Activated CD4-positive, alpha-beta T cell treated with anti-CD3 and anti-CD28 coated beads, Interleukin-2, amount 10 ng/mL, durations not matched to agents 7 days and 5 days (primary cell): ENCODE data around the gene IL17RC. TPM values are rescaled to one million over a fixed set of nuclear protein-coding genes. Genes with fewer than 3 reads are reported as not detected.
"Not testable (repeated sequence)": the region's sequence is repeated elsewhere in the genome, so short reads cannot be mapped to it uniquely, and the experiment has no call there.

Source experiments
- CTCF ChIA-PET: fragments of 350-600 bp; sonication (Branson Sonifier 250); formaldehyde crosslinking; loops from one replicate; lab custom pipeline; 2021; ENCODE audit warnings: antibody characterized with exemption; lab: Charles Lee
- POLR2A ChIA-PET: fragments of 350-600 bp; sonication (Branson Sonifier 250); formaldehyde crosslinking; loops from one replicate; lab custom pipeline; 2021; ENCODE audit warnings: antibody characterized with exemption; lab: Charles Lee
- DNase-seq: peaks from one replicate; pipeline ENCODE4 v3.0.0-alpha.2; 2020
- H3K27ac Mint-ChIP-seq: one replicate; pipeline ENCODE4 v1.8.0; 2021; ENCODE audit warnings: mild to moderate bottlenecking, moderate library complexity, mixed read lengths
- H3K27me3 Mint-ChIP-seq: one replicate; pipeline ENCODE4 v1.8.0; 2021; ENCODE audit warnings: mixed read lengths
- H3K36me3 Mint-ChIP-seq: one replicate; pipeline ENCODE4 v1.8.0; 2021; ENCODE audit warnings: low read depth, mixed read lengths
- H3K4me1 Mint-ChIP-seq: one replicate; pipeline ENCODE4 v1.8.0; 2021; ENCODE audit warnings: mixed read lengths
- H3K4me3 Mint-ChIP-seq: one replicate; pipeline ENCODE4 v1.8.0; 2021; ENCODE audit warnings: mild to moderate bottlenecking, moderate library complexity, mixed read lengths
- H3K9me3 Mint-ChIP-seq: one replicate; pipeline ENCODE4 v1.8.0; 2021; ENCODE audit warnings: mixed read lengths
- total RNA-seq, 2 experiments: library from RNA; stranded (reverse); gene quantifications; one replicate each; pipeline ENCODE4 v1.2.3, GENCODE V29; 2021

IL17RC gene
- total RNA-seq, 2 experiments from 2014 or later = 0.32 to 0.52 TPM

DNA sequence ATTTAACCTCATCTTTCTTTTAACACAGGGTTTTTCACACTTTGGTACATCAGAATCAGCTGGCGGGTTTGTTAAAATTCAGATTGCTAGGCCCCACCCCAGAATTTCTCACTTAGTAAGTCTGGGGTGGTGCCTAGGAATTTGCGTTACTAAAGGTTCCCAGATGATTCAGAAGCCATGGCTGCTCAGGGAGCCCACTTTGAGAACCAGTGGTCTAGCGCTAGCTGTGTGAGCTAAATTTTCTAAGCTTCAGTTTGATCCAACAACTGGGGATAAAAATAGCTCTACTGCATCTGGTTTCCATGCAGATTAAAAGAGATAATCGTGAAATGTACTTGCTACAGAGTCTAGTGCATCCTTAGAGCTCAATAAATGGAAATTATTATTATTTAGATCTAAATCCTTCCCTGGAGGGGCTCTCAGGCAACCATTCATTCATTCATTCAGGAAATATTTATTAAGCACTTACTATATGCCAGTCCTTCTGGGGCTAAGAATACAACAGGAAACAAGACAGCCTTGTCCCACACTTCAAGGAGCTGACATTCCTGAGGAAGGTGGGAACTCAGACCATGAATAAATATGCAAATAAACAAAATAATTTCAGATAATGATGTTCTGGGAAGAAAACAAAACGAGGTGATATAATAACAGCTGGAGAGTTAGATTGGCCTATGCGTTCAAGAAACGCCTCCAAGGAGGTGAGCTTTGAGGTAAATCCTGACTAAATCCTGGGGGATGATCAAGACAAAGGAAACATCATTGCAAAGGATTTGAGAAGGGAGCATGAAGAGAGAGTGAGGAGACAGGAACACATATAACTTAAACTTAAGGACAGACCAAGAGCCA is 33.0 kb upstream of the IL17RC start:
- no peak for DNase-seq
- CTCF ChIA-PET = interaction anchor here (0.6 to 1.4 kb wide), 6 partner anchors 10 to 48 kb away, joined by 3 read pairs; partner anchors contain the start of gene IL17RE
- POLR2A ChIA-PET = no interaction called here

DNA sequence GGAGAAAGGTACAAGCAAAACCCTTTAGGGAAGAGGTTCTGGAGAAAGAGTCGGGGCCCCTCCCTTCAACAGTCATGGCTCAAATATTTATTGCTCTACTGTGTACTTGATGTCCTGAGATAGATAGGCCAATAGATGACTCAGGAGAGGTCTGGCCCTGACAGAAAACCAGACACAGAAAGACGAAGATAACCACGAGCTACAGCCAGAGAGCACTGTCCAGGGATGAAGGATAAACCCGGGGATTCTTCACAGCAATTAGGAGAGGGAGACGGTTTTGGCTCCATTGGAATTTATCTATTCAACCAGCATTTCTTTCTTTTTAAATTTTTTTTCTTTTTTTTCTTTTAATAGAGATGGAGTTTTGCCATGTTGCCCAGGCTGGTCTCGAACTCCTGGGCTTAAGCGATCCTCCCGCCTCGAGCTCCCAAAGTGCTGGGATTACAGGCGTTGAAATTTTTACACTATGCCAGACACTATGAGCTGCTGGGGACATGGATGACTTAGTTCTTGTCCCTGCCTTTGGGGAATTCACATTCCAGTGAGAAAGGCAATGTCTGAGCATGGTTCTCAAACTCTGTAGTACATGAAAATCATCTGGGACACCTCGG is 32.2 kb upstream of the IL17RC start:
- Mint-ChIP-seq H3K4me3 (no peak overlapping the region), H3K27me3 (peaks cover 2% of the 10 kb centered on the region), H3K4me1 (peaks cover 7% of the 10 kb centered on the region), H3K27ac (no peak overlapping the region), H3K9me3 (no peaks in the 10 kb centered on the region), H3K36me3 (no peaks in the 10 kb centered on the region)
- DNase-seq = no peak
- ChIA-PET CTCF (interaction anchor here (0.6 to 1.4 kb wide), 4 partner anchors 10 to 310 kb away, joined by 3 read pairs; no protein-coding TSS in a partner anchor), POLR2A (no interaction called here)

More for the DNA sequence above, 33.0 kb upstream of the IL17RC start:
- H3K27ac Mint-ChIP-seq = no peak overlapping the region
- no peak overlapping the region for H3K4me3 Mint-ChIP-seq
- H3K27me3 Mint-ChIP-seq = peaks cover 2% of the 10 kb centered on the region
- H3K9me3 Mint-ChIP-seq = no peaks in the 10 kb centered on the region
- H3K36me3 Mint-ChIP-seq = no peaks in the 10 kb centered on the region
- H3K4me1 Mint-ChIP-seq = peaks cover under 1% of the 10 kb centered on the region

GRCh38 chr3:9886328-9886727 is 30.6 kb upstream of the IL17RC start:
- DNase-seq = no peak
- Mint-ChIP-seq H3K27ac (no peak overlapping the region), H3K36me3 (peaks cover 5% of the 10 kb centered on the region), H3K4me3 (no peak overlapping the region), H3K4me1 (peaks cover 16% of the 10 kb centered on the region), H3K27me3 (peaks cover 2% of the 10 kb centered on the region), H3K9me3 (no peaks in the 10 kb centered on the region)
- CTCF ChIA-PET = interaction anchor here (0.8 kb wide), 1 partner anchor 400 kb away, joined by 3 read pairs; no protein-coding TSS in a partner anchor
- POLR2A ChIA-PET = no interaction called here

- peaks cover 2% of the 10 kb centered on the region for H3K27me3 Mint-ChIP-seq
- no peak for DNase-seq
- H3K9me3 Mint-ChIP-seq = no peaks in the 10 kb centered on the region
- peaks cover 22% of the 10 kb centered on the region for H3K4me1 Mint-ChIP-seq
- H3K36me3 Mint-ChIP-seq = peaks cover 12% of the 10 kb centered on the region
- H3K4me3 Mint-ChIP-seq = no peak overlapping the region
- POLR2A ChIA-PET = no interaction called here
- no peak overlapping the region for H3K27ac Mint-ChIP-seq
- CTCF ChIA-PET = no interaction called here
Measured at GRCh38 chr3:9887480-9887879, 29.4 kb upstream of the IL17RC start.

- H3K27me3 Mint-ChIP-seq = peaks cover 2% of the 10 kb centered on the region
- CTCF ChIA-PET = no interaction called here
- peaks cover 21% of the 10 kb centered on the region for H3K36me3 Mint-ChIP-seq
- H3K9me3 Mint-ChIP-seq = no peaks in the 10 kb centered on the region
- H3K4me3 Mint-ChIP-seq = no peak overlapping the region
- DNase-seq = no peak
- peaks cover 30% of the 10 kb centered on the region for H3K4me1 Mint-ChIP-seq
- no peak overlapping the region for H3K27ac Mint-ChIP-seq
- POLR2A ChIA-PET = no interaction called here
Measured at GRCh38 chr3:9888540-9888939, 28.4 kb upstream of the IL17RC start.

DNA sequence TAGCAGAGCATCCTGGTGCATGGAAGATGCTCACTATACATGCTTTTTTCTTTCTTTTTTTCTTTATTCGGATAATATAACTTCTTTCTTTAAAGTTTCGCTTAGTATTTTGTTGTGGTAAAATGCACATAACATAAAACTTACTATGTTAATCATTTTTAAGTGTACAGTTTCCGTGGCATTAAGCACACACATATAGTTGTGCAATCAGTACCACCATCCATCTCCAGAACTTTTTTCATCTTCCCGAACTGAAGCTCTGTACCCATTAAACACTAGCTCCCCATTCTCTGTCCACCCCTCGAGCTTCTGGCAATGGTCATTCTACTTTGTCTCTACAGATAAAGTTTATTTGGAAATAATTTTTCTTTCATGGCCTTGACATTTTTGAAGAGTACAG is 27.5 kb upstream of the IL17RC start:
- Mint-ChIP-seq H3K27ac (peak overlapping the region; percentile 98), H3K27me3 (peaks cover 2% of the 10 kb centered on the region), H3K4me3 (no peak overlapping the region), H3K9me3 (no peaks in the 10 kb centered on the region), H3K4me1 (peaks cover 37% of the 10 kb centered on the region), H3K36me3 (peaks cover 28% of the 10 kb centered on the region)
- POLR2A ChIA-PET = interaction anchor here (0.5 kb wide), 1 partner anchor 44 kb away, joined by 3 read pairs; no protein-coding TSS in a partner anchor
- no peak for DNase-seq
- CTCF ChIA-PET = interaction anchor here (0.9 to 1.3 kb wide), 2 partner anchors 41 to 43 kb away, joined by 3 read pairs; no protein-coding TSS in a partner anchor

DNA sequence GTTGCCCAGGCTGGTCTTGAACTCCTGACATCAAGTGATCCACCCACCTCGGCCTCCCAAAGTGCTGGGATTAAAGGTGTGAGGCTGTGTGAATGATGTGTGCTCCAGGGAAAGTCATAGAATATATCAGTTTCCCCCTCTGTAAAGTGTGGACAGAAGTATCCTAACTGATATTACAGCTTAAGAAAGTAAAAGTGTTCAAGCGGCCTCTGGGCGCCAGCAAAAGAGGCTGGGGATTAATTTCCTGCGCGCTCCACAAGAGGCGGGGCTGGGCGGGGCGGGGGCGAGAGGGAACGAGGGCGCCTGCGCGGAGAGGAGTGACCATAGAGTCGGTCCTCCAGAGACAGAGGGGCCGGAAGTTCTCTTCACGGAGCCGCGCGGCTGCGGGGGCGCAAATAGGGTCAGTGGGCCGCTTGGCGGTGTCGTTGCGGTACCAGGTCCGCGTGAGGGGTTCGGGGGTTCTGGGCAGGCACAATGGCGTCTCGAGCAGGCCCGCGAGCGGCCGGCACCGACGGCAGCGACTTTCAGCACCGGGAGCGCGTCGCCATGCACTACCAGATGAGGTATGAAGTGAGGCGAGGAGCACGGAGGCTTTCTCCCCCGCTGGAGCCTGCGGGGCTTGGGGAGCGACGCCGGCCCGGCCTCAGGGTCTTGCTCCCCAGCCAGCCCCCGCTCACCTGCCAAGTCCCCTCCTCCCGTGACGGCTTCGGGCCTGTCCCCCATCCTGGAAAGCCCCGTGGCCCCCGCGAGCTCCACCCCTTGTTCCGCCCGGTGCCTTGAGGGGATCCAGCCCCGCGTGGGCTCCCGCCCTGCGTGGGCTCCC is 26.4 kb upstream of the IL17RC start, which contains the start of gene JAGN1:
Gene JAGN1, plus strand, starts transcription at position 362 of the 823 bp plus-strand sequence. Its CDS starts 113 bp downstream, at position 475.
- DNase-seq = peak; percentile 89
- Mint-ChIP-seq H3K27me3 (no peaks in the 10 kb centered on the region), H3K4me1 (peaks cover 43% of the 10 kb centered on the region), H3K9me3 (no peaks in the 10 kb centered on the region), H3K27ac (peak within 1 kb of the TSS; percentile 98), H3K4me3 (peak within 1 kb of the TSS; percentile 99), H3K36me3 (peaks cover 35% of the 10 kb centered on the region)
- CTCF ChIA-PET = interaction anchor here (0.6 to 1.4 kb wide), 9 partner anchors 20 to 546 kb away, joined by 3 to 6 read pairs (median 3); no protein-coding TSS in a partner anchor
- POLR2A ChIA-PET = no interaction called here

DNA sequence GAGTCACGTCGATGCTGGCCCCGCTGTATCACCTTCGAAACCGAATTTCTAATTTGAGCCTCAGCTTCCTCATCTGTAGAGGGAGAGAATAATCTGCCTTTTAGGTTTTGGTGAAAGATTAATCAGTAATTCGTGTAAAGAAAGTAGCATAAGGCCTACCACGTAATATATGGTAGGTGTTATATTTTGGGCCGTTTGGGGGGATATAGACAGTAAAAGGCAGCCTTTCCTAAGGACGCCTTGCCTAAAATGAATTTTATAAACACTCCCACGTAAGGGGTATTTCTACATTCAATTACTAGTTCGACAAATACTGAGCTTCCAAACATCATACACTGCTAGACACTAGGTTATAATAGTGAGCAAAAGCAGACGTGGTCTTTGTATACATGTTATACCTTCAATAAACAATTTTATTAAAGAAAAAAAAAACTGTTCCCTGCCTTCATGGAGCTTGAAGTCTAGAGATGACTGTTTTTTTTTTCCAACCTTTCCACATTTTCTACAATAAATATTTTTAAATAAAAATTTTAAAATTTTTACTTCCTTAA is 25.8 kb upstream of the IL17RC start:
- peaks cover 35% of the 10 kb centered on the region for H3K36me3 Mint-ChIP-seq
- H3K27me3 Mint-ChIP-seq = no peaks in the 10 kb centered on the region
- CTCF ChIA-PET = interaction anchor here (0.5 to 1.4 kb wide), 7 partner anchors 21 to 545 kb away, joined by 3 to 6 read pairs (median 3); no protein-coding TSS in a partner anchor
- H3K27ac Mint-ChIP-seq = peak overlapping the region; percentile 98
- POLR2A ChIA-PET = interaction anchor here (0.7 kb wide), 1 partner anchor 19 kb away, joined by 13 read pairs; no protein-coding TSS in a partner anchor
- peaks cover 43% of the 10 kb centered on the region for H3K4me1 Mint-ChIP-seq
- no peak for DNase-seq
- H3K9me3 Mint-ChIP-seq = no peaks in the 10 kb centered on the region
- peak overlapping the region; percentile 99 for H3K4me3 Mint-ChIP-seq

GRCh38 chr3:9893739-9894138 is 23.2 kb upstream of the IL17RC start:
- Mint-ChIP-seq H3K4me1 (peaks cover 45% of the 10 kb centered on the region), H3K4me3 (no peak overlapping the region), H3K27me3 (no peaks in the 10 kb centered on the region), H3K27ac (no peak overlapping the region), H3K9me3 (no peaks in the 10 kb centered on the region), H3K36me3 (peaks cover 35% of the 10 kb centered on the region)
- no peak for DNase-seq
- ChIA-PET CTCF (interaction anchor here (1.4 to 2.0 kb wide), 2 partner anchors 9 to 32 kb away, joined by 3 to 5 read pairs; partner anchors contain the start of gene IL17RE), POLR2A (no interaction called here)

GRCh38 chr3:9895715-9896114 is 21.2 kb upstream of the IL17RC start:
- H3K9me3 Mint-ChIP-seq, POLR2A ChIA-PET, DNase-seq, H3K4me3 Mint-ChIP-seq, H3K27me3 Mint-ChIP-seq, H3K27ac Mint-ChIP-seq: not testable (repeated sequence)
- CTCF ChIA-PET = interaction anchor here (0.6 kb wide), 1 partner anchor 43 kb away, joined by 3 read pairs; no protein-coding TSS in a partner anchor
- peaks cover 32% of the 10 kb centered on the region for H3K4me1 Mint-ChIP-seq
- peaks cover 32% of the 10 kb centered on the region for H3K36me3 Mint-ChIP-seq

- peaks cover 37% of the 10 kb centered on the region for H3K4me1 Mint-ChIP-seq
- H3K9me3 Mint-ChIP-seq, H3K4me3 Mint-ChIP-seq, H3K27ac Mint-ChIP-seq, DNase-seq, POLR2A ChIA-PET, H3K27me3 Mint-ChIP-seq: not testable (repeated sequence)
- CTCF ChIA-PET = interaction anchor here (0.8 kb wide), 1 partner anchor 29 kb away, joined by 4 read pairs; no protein-coding TSS in a partner anchor
- H3K36me3 Mint-ChIP-seq = peaks cover 27% of the 10 kb centered on the region
Measured at GRCh38 chr3:9896755-9897407, 20.0 kb upstream of the IL17RC start.
